ENCODE results near the gene NPHP4.

Gene NPHP4

DNA sequence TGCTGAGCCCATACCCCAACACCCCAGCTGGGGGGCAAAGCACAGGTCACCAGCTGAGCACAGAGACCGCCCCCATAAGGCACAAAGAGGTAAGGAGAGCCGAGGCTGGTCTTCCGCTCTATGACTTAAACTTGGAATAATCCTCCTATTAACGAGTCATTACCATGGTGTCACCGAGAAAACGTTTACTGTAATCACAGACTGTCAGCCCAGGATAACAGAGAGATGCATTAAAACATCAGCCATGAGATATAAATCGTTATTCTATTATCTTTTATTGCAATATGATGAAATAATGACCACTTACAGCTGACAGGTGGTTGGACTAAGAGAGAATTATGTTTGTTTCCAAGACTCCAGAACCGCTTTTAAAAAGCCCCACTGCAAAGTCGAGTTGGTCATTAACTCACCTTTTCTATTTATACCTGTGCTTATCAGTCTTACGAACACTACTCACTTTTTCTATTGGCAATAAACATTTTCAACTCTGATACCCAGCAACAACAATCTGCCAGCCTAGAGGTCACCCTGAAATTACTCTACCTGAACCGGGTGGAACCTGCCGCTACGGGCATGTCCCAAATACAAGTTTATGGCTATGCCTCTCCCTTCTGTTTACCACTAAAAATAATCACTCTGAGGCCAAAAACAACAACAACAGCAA lies 21.5 kb downstream of the NPHP4 start:
- DNase-seq, result no peak

DNA sequence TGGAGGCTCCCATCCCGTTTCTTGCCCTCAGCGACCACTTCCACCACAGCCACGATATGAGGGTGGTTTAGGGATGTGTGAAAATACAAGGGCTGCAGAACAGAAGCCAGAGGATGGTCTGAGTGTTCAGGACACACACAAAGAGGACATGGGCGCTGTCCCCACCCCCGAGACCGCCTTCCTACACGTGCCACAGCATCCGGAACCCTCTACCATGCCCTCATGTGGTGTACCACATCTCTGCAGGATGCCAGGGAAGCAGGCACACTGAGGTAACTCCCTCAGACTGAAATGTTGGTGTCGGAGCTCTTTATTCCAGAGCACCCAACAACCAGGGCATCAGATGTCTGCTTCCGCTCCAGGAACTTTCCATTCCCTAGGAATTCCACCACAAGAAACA lies 23.1 kb downstream of the NPHP4 start:
- DNase-seq, result no peak

DNA sequence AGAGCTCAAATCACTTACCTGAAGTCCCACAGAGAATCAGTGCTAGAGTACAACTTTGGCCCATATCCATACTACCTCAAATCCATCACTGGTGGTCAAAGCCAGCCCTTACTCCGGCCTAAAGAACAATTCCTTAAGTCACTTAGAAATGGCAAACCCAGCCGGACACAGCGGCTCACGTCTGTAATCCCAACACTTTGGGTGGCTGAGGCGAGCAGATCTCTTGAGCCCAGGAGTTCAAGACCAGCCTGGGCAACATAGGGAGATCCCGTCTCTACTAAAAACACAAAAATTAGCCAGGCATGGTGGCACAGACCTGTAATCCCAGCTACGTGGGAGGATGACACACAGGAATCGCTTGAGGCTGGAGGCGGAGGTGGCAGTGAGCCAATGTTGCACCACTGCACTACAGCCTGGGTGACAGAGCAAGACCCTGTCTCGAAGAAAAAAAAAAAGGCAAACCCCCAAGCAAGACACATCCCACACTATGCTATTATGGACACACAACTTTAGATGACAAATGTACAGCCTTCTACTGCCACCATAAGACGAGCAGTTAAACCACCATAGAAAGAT lies 24.0 kb downstream of the NPHP4 start:
- no peak for DNase-seq

DNA sequence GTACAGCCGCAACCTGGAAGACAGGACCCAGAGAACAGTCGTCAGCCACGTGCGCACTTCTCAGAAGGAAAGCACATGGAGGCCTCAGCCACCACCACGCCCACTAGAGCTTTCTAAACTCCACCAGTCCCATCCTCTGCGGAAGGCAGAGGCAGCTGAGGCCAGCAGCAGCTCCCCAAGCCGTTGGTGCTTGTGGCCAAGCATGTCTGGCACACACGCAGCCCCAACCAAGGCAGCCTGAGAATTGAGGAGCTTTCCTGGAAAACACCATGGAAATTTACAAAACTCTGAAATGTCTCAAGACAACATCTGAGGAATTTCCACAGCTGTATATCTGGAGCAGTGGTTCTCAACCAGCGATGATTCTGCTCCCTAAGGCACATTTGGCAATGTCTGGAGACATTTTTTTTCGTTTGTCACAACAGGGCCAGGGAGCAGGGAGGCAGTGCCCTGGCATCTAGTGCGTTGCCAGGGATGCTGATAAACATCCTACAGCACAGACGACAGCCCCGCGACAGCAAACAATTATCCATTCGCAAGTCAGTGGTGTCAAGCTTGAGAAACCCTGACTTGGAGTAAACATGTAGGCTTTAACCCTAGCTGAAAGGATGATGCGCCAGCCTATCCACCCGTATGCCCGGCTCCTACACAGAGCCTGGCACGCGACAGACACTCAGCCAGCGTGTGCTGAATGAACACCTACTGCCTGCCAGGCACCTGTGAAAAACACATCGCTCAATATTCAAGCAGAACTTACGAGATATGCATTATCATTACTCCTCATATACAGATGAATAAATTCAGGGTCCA lies 24.7 kb downstream of the NPHP4 start:
- no peak for DNase-seq

DNA sequence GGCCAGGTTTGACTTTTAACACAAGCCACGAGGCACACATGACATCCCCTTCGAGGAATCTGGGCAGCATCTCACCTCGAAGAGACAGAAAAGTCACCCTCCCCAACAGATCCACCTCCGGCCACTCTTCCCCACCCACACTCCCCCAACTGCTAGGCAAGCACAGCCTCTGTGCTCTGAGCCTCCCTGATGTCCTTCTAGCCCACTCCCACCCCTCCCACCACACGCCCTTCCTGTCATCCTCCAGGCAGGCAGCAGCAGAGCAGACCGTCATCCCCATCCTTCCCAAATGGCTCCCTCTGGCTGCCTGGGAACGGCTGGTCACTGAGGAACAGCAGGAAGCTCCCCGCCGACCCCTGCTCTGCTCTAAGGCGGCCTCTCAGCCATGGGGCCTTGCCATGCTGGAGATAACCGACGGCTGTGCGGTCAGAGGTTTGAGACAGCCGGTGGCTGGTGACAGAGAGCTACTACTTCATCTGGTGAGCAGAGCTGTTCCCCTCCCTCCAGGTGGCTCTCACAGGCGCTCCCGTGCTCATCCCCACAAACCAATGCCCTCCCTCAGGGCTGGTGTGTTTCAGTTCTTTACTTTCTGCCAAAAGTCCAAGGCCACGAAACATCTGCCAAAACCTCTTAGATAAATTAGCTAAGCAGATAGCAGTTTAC lies 25.6 kb downstream of the NPHP4 start:
- no peak for DNase-seq

DNA sequence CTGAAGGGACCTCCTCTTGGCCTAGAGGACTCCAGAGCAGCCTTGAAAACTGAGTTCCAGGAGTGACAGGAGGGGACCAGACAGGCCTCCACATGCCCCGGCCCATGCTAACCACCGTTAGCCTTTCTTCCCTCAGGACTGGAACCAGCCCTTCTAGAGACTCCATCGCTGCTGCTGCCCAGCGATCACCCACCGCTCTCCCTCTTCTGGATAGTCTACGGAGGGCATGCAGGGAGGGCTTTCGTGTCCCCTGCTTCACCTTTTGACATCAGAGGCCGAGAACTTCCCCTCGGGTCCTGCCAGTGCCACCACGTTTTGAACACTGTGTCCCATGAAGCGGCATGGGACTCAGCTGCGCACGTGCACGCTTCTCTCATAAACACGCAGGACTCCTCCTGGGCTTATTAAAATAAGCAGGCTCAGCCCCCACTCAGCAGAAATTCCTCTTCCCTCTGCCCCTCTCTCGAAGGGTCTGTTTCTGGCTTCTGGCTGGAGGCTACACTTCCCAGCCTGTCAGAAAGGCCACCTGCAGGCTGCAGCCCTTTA lies 26.6 kb downstream of the NPHP4 start:
- DNase-seq, result no peak

DNA sequence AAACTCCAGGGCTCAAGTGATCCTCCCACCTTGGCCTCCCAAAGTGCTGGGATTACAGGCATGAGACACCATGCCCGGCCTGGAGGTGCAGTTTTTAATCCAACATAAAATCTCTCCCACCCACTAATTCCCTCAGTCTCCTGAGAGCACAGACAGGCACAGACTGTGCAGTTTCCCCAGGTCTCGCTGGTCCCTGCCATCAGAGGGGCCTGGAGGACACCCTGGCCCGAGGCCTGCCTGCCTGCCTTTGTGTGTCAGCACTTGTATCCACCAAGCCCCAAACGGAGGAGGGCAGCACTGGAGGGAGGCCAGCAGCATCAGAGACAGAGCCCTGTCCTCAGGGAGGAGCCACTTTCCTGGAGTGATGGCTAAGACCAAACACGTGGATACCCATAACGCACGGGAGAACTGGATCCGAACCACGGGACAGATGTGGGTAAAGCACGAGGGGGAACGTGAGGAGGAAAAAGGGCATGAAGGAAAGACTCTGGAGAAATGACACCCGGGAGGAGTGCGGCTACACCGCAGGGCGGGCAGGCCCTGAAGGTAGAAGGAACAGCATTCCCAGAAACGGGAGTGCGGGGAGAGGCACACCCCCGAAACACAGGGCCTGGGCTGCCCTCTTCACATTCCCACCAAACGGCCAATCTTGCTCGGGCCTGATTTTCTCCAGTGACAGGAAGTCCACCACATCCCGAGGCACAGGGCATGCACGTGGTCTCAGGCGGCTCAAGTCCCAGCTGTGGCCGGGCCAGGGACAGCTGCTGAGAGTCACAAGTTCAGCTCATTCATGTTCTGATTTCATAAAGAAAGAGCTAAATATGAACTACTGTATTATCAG lies 29.7 kb downstream of the NPHP4 start:
- DNase-seq, result no peak

DNA sequence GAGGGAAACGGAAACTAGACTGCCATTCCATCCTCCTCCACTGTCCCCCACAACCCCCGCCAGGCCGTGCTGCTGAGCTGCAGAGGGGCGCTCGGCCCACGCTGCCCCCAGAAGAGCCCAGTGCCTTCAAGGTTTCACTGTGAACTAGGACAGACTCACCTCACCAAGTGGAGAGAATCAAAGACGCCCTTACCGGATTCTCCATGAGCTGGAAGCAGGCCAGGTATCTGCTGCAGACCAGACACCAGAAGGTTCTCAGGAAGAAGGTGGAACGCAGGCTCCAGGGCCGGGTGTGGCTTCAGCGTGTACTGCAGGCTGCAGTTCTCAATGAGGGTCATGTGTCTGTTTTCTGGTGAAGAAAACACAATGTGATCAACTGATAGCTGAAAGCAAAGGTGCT lies 30.6 kb downstream of the NPHP4 start:
- DNase-seq, result no peak

DNA sequence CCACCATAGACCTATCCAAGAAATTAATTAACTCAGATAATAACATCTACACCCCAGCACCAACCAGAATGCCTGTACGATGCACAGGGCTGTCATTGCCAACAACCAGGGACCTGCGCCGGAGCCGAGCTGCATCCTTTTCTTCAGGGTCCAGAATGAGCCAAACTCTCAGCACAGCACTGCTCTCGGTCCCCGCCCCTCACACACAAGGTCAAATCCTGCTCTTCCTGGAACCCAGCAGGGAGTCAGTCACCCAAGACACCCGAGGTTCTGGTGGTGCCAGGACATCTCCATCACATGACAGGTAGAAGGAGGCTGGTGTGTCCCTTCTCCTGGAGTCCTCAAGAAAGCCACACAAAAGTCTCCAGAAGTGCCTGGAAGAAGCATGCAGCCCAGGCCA lies 31.9 kb downstream of the NPHP4 start:
- DNase-seq, result no peak

DNA sequence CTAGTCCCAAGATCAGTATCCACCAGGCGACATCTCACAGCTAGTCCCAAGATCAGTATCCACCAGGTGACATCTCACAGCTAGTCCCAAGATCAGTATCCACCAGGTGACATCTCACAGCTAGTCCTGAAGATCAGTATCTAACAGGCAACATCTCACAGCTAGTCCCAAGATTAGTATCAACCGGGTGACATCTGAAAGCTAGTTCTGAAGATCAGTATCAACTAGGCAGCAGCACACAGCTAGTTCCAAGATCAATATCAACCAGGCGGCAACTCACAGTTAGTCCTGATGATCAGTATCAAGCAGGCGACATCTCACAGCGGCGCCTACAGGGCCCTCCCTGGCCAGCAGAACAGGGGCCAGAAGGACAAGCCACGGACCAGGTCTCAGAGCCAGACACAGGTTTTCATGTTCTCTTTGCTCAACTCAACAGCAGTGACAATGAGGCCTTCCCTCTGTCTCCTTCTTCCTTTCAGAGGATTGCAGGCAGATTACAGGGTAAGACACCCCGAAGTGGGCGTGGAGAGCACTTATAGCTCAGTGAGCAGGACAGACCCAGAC lies 32.5 kb downstream of the NPHP4 start:
- no peak for DNase-seq

DNA sequence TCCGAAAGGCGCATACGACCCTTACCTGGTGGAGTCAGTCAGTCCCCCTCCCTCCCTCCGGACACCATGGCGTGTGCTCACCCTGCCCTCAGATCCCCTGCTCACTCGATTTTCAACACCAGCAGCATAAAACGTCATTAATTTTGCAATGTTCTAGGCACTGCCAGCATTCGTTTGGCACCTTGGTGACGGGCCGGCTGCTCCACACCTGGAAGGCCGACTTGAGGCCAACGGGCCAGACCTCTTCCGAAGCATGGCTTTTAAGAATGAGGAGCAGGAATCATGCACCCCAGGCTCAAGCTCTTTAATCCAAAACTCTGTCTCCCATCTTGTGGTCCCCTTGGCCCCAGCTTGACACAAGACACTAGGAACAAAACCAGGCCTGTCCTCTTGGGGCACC lies 33.1 kb downstream of the NPHP4 start:
- DNase-seq, result no peak

DNA sequence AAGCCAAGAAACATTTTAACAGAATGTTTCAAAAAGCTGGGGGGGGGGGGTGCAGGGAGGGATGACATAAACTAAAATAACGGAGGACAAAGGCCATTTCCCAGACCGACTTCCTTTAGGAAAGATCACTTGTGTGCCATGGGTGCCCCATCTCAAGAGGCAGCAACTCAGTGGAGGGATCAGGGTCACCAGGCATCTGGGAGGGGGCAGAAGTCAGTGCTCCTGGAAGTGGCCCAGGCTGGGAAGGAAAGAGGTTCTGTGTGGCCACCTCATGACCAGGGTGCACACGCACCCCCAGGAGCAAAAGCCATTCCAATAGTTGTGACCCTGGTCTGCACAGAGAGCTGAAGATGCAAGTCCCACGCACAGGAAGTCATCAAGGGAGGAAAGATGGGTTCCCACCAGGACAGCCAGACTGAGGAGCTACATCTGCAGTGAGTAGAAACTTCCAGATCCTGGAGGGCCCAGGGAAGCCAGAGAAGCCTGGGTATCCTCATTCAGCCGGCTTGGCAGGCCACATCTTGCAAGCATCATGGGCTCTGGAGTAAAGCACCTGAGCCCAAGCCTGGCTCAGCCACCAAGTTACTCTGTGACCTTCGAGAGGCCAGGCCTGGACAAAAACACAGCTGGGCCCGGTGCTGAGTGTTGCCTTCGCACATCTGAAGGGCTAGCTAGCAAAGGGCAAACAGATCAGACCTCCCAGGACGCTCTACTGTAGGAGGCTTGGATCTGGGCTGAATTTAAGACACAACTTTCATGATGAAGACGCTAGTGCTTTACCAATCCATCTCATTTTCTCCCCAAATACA lies 36.0 kb downstream of the NPHP4 start:
- DNase-seq, result no peak

DNA sequence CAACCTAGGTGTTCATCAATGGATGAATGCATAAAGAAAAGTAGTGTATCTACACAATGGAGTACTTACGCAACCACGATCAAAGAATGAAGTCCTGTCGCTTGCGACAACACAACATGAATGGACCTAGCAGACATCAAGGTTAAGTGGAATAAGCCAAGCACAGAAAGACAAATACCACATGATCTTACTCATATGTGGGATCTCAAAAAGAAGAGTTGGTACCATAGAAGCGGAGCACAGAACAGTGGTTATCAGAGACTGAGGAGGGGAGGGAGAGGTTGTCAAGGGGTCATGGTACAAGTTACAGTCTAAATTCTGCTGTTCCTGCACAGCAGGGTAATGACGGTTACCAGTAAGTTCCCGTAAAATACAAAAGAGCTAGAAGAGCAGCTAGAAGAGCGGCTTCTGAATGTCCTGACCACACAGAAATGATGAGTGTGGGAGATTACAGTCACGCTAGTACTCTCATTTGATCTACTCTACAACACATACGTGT lies 36.7 kb downstream of the NPHP4 start:
- DNase-seq, result no peak

DNA sequence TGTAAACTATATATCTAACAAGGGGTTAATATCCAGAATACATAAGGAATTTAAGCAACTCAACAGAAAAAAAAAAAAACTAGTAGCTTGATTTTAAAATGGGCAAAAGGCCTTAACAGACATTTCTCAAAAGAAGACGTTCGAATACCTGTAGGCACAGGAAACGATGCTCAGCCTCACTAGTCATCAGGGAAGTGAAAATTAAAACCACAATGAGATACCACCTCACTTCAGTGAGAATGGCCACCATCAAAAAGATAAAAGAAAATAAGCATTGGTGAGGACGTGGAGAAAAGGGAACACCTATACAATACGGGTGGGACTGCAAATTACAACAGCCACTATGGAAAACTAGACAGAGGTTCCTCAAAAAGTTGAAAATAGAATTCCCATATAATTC lies 37.3 kb downstream of the NPHP4 start:
- DNase-seq, result no peak

DNA sequence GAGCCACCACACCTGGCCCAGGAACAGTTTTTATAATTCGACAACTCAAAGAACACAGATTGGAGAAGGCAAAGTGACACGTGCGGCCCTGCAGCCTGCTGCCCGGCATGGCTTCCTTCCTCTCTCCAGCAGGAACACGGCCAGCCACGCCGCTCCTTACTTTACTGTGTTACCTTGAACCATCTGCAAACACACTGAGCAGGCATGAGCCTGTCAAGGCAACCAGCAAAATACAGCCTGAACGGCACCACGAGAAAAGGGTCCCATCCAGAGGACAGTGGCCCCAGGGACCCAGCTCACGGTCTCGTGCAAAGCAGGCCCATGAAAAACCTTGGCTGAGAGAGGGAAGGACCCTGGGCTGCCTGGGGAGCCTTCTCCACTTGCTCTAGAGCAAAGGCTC lies 38.8 kb downstream of the NPHP4 start:
- no peak for DNase-seq

DNA sequence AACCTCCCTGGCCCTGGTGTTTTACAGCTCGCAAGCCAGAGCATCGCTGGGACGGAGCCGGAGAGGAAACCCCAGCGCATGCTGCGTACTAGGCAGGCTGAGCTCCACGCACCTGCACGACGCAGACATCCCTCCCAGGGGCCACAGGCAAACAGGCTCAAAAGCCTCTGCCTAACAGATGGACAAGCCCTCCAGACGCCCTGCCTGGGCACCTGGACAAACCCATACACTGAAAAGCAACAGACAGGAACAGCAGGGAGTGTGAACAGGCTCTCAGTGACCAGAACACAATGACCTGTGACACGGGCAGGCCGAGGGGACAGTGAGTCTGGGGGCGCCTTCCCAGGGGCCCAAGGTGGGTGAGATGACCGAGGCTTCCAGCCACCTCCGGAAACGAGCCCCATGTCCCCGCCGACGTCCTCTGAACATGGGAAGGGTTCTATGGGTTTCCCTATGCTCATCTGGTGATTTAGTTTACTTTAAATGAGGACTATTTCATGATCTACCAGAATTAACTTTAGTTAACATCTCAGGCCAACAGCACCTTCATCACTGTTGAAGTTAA lies 40.3 kb downstream of the NPHP4 start:
- no peak for DNase-seq

DNA sequence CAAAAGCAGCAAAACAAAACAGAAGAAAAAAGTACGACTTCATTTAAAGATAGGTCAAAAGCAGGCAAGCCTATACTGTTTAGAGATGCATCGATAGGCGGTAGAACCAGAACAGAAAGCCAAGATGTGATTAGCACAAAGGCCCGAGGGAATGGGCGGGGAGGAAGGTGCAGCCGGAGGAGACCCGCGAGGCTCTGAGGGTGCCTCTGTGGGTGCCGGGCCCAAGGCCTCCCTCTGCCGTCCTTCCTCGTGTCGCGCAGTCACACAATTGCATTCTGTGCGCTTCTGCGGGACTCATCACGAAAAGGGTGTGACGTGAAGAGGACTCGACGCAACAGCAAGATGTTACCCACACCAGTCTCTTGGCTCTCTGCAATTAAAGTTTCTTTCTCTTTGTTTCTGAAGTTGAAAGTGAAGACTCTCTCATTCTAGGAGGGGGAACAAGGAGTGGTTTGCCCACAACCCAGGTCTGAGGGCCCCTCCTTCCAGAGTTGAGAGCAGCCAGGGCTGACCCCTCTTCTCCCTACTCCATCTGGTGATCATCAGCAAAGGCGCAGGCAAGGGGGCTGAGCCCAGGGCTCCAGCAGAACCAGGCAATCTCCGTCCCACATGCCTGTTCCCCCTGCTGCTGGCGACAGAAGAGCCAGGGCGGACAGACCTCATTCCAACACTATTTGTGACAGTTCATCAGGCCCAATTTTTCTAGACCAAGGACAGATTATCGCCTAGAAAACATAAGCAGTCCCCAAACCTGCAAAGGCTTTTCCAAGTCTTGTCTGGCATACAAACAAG lies 41.0 kb downstream of the NPHP4 start:
- DNase-seq, result no peak

DNA sequence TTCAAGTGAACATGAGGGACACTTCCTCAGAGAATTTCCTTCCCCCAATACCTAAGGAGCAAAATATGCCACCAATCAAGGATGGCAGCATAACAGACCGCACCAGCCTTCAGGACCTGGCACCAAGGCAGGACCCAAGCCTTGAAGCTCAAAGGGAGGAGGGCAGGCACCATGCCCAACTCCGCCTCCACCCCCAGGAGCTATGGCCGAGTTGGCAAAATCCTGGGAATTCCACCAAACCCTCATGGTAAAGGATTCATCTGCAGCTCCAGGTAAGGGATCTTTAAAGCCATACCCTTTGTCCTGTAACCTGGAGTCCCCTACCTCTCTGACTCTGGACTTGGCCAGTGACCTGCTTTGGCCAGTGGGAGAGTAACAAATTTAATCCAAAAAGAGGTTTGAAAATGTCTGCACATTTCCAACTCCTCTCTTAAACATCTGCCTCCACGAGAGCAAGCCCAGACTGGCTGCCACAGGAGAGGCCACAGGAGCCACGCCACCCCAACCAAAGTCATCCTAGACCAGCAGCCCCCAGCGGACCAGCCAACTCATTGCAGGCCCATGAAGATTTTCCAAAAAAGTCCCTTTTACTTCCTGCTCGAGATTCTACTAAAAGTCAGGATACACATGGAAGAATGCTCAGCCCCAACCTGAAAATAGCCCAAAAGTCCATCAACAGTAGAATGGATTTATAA lies 41.9 kb downstream of the NPHP4 start:
- DNase-seq, result no peak

DNA sequence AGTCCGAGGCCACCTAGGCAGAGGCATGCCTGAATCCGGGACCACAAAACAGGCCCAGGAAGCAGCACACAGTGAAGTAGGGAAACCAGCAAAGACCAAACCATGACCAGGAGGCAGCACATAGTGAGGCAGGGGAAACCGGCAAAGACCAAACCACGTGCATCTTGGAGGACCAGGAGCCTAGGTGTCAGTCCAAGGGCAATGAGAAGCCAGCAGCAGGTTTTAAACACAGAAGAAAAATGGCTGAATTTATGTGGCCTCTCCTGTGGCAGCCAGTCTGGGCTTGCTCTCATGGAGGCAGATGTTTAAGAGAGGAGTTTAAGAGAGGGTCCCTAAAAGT lies 42.5 kb downstream of the NPHP4 start:
- no peak for DNase-seq

Data from left hindlimb (tissue), 1 donor.